Measurements from ENCODE around the gene ADAMTSL1.

The ADAMTSL1 gene

GRCh38 chr9:18785604-18786003, 311.7 kb downstream of the ADAMTSL1 start:
- no peak for DNase-seq

GRCh38 chr9:18786196-18786595, 312.2 kb downstream of the ADAMTSL1 start:
- no peak for DNase-seq

GRCh38 chr9:18786911-18787650, 313.1 kb downstream of the ADAMTSL1 start:
- no peak for DNase-seq

GRCh38 chr9:18788256-18788655, 314.3 kb downstream of the ADAMTSL1 start:
- DNase-seq, result no peak

- no peak for DNase-seq
Observed at GRCh38 chr9:18791074-18791473, 317.1 kb downstream of the ADAMTSL1 start.

GRCh38 chr9:18793122-18793521, 319.2 kb downstream of the ADAMTSL1 start:
- no peak for DNase-seq

GRCh38 chr9:18795947-18796671, 322.2 kb downstream of the ADAMTSL1 start:
- DNase-seq, result no peak

GRCh38 chr9:18796696-18797270, 322.8 kb downstream of the ADAMTSL1 start:
- DNase-seq, result no peak

GRCh38 chr9:18798106-18798505, 324.2 kb downstream of the ADAMTSL1 start:
- DNase-seq, result no peak

GRCh38 chr9:18798508-18799290, 324.7 kb downstream of the ADAMTSL1 start:
- no peak for DNase-seq

- DNase-seq, result no peak
Observed at GRCh38 chr9:18799428-18799827, 325.5 kb downstream of the ADAMTSL1 start.

GRCh38 chr9:18800579-18800978, 326.6 kb downstream of the ADAMTSL1 start:
- no peak for DNase-seq

- DNase-seq, result no peak
Observed at GRCh38 chr9:18805386-18805785, 331.4 kb downstream of the ADAMTSL1 start.

GRCh38 chr9:18806232-18807080, 332.5 kb downstream of the ADAMTSL1 start:
- DNase-seq, result no peak

- DNase-seq, result no peak
Observed at GRCh38 chr9:18810581-18810980, 336.6 kb downstream of the ADAMTSL1 start.

GRCh38 chr9:18811171-18811570, 337.2 kb downstream of the ADAMTSL1 start:
- DNase-seq, result no peak

GRCh38 chr9:18819418-18819817, 345.5 kb downstream of the ADAMTSL1 start:
- DNase-seq, result no peak

- DNase-seq, result no peak
Observed at GRCh38 chr9:18820566-18821095, 346.7 kb downstream of the ADAMTSL1 start.

GRCh38 chr9:18821788-18822187, 347.8 kb downstream of the ADAMTSL1 start:
- no peak for DNase-seq

GRCh38 chr9:18822850-18823249, 348.9 kb downstream of the ADAMTSL1 start:
- DNase-seq, result no peak

- DNase-seq, result no peak
Observed at GRCh38 chr9:18824095-18824666, 350.2 kb downstream of the ADAMTSL1 start.
